GM18498 (cell line): ENCODE results near the gene TACR2.

Experiments
- ATAC-seq: cut with Tn5 transposase; IDR thresholded peaks from one replicate; pipeline ENCODE4 v1.9.1; 2021; ENCODE audit warnings: mild to moderate bottlenecking, moderate library complexity; ENCODE audit not compliant: unreplicated experiment

Gene TACR2

GRCh38 chr10:69416695-69417094, at the start of gene TACR2:
TACR2 (minus strand) TSS chr10:69416918; CDS start chr10:69416323, 595 bp downstream.
- ATAC-seq, result no peak

- no peak for ATAC-seq
Measured at GRCh38 chr10:69466158-69466490, 49.4 kb upstream of the TACR2 start.

- no peak for ATAC-seq
Measured at GRCh38 chr10:69465457-69466157, 48.9 kb upstream of the TACR2 start.

GRCh38 chr10:69464801-69465401, 48.2 kb upstream of the TACR2 start:
- no peak for ATAC-seq

- ATAC-seq, result no peak
Measured at GRCh38 chr10:69464401-69464800, 47.7 kb upstream of the TACR2 start.

DNA sequence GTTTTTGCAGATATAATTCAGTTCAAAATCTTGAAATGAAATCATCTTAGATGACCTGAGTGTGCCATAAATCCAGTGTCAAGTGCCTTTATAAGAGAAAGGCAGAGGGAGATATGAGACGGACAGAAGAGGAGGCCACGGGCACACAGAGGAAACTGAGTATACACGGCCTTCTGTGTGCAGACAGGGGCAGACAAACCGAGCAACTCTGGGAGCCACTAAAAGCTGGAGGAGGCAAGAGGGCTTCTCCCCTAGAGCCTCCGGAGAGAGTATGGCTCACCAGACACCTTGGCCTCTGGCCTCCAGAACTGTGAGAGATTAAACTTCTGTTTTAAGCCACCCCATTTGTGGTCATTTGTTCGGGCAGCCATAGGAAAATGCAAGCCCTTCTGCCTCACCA, 47.2 kb upstream of the TACR2 start:
- ATAC-seq, result no peak

GRCh38 chr10:69461243-69462025, 44.7 kb upstream of the TACR2 start:
- ATAC-seq, result no peak

DNA sequence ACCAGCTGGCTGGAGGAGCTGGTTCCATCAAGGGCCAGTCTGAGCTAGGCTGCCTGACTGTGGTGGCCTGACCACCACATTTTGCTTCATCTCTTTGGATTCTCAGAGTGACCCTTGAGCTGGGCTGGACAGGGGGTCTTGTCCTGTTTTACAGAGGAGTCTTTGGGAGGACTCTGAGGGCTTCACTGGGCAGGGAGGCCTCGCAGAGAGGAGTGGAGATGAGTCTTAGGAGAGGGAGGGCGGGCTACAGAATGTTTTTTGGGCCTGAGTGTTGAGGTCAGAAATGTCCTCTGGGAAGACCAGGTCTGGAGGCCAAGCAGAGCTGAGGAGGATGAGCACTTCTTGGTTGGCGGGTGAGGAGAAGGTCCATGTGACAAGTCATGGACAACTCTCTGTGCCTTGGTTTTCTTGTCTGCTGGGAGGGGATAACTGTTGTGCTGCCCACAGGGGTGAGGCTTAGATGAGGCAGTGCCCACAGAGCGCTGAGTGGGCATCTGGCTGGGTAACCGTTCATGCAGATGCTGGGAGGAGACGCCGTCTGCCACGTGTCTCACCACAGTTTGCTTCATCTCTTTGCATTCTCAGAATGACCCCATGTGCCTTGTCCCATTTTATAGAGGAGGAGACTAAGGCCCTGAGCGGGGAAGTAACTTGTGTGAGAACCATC, 44.0 kb upstream of the TACR2 start:
- ATAC-seq, result no peak

GRCh38 chr10:69459893-69460575, 43.3 kb upstream of the TACR2 start:
- ATAC-seq, result no peak

- ATAC-seq, result no peak
Measured at GRCh38 chr10:69459101-69459790, 42.5 kb upstream of the TACR2 start.

DNA sequence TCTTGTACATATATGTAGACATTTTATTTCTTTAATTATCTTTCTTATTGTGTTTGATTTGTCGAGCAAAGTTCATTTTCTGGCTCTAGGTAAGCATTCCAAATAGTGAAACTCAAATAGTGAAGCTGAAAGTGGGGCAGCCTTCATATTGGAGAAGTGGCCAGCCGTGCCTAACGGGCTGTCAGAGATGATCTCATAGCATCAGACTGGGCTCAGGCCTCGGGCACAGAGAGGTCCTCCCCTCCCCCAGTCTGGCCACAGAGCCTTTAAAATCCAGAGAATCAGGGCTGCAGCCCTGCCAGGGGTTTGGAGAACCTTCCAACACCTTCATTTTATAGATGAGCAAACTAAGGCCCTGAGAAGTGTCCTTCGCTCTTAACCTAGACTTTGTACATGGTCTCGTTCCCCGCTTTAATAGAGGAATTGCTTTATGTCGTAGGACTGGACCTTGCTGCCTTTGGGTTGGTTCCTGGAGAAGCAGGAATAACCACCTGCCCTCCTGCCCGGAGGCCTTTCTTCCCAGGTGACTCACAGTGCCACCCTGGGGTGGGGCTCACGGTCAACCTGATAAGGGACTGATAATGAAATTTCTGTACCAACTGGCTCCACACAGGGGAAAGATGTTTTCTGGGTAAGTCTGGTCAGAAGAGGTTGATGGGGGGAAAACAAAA, 41.8 kb upstream of the TACR2 start:
- ATAC-seq, result no peak

DNA sequence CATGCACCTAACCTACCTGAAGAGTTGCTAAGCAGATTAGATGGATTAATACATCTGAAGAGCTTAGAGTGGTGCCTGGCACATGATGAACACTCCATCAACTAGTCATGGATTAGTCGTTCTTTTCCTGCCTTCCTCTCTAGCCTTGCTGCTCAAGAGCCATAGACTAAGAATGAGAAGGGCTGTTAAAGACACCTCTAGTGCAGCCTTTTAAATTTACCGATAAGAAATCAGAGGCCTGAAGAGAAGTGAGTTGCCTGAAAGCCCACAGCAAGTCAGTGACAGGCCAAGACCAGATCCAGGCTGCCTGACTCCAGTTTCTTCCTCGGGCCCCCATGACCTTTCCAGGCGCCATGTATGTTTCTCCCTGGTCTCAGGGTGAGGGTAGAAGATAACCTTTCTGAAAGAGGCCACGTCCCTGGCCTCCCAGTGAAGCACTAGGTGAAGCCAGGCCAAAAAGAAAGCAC, 41.1 kb upstream of the TACR2 start:
- no peak for ATAC-seq

GRCh38 chr10:69456880-69457693, 40.4 kb upstream of the TACR2 start:
- no peak for ATAC-seq

DNA sequence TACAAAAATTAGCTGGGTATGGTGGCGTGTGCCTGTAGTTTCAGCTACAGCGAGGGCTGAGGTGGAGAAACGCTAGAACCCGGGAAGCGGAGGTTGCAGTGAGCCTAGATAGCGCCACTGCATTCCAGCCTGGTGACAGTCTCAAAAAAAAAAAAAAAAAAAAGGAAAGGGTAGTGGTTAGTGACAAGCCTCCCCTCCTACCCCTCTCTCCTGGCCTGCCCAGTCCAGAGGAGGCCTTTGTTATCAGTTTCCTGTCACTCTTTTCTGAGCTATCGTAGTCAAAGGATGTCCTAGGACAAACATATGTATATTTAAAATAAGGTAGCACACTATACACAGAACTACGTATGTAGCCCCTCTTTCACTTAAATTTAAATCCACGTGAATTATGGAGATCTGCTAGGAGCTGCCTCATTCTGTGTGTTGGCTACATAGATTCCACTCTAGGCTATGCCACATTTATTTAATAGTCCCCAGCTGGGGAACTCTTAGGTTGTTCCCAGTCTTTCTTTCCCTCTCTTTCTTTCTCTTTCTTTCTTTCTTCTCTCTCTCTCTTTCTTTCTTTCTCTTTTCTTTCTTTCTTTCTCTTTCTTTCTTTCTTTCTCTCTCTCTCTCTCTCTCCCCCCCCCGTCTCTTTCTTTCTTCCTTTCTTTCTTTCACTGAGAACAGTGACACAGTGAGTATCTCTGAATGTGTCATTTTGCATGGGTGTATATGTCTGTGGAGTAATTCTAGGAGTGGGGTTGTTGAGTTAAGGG, 38.5 kb upstream of the TACR2 start:
- no peak for ATAC-seq

DNA sequence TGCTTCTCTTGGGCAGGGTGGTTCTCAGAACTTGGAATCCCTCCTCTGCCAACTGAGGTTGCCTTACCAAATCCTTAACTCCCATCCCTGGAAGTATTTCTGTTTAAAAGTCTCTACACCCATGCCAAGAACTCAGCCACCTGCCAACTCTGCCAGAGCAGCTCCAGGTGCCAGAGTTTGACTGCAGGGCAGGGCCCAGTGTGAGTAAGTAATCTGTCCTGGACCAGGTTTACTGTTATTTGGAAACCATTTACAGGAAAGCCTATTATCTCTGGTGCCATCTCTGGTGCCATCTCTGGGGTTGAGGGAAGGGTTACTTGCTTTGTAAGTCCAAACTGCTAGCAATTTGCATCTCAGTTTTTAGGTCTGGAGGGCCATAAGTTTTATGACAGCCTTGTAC, 37.1 kb upstream of the TACR2 start:
- ATAC-seq, result no peak

GRCh38 chr10:69452676-69453415, 36.1 kb upstream of the TACR2 start:
- no peak for ATAC-seq

DNA sequence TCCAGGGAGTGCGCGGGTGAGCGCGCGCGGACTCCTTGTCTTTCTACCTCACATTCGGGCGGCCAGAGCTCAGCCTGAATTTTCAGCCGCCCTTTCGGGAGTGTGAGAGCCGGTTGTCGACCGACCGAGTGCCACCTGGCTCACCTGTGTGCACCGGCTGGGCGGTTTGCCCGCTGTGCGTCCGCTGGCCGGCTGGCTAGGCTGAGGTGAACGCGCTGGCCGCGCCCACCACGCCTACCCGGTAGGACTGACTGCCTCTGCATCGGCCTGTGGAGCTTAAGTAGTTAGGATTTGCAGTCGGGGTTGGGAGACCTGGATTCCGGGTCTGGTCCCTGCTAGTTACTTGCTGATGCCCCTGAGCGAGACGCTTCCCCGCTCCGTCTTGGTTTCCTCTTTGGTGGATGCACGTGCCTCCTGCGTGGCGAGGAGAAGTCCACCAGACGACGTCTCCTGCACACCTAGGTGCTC, 35.1 kb upstream of the TACR2 start:
- ATAC-seq, result no peak
